GM12878 (cell line): Measurements from ENCODE around the gene GPR179. TPM values are rescaled to one million over a fixed set of nuclear protein-coding genes. Genes with fewer than 3 reads are reported as not detected.
"Not testable (repeated sequence)": the region's sequence is repeated elsewhere in the genome, so short reads cannot be mapped to it uniquely, and the experiment has no call there.

Source experiments
- ATAC-seq: fragments of 200-7000 bp; cut with Tn5 transposase; 3 replicates; pipeline ENCODE4 v1.9.1; 2020; ENCODE audit warnings: mild to moderate bottlenecking, moderate library complexity
- BruUV-seq: library from RNA; stranded (reverse); fragments of 400-500 nt; replicated peaks from 2 replicates; lab custom pipeline; 2021; lab: Mats Ljungman, UMichigan
- CTCF ChIA-PET: fragments of 300-600 bp; sonication (Branson Sonifier 250); formaldehyde crosslinking; extraction: SDS; loops from one replicate; lab custom pipeline; 2021; ENCODE audit warnings: inconsistent platforms; lab: Yijun Ruan, JAX
- POLR2A ChIA-PET: fragments of 350-600 bp; formaldehyde crosslinking; extraction: SDS; loops from one replicate; lab custom pipeline; 2021; ENCODE audit warnings: inconsistent platforms; lab: Charles Lee
- RAD21 ChIA-PET: fragments of 300-600 bp; sonication (Branson Sonifier 250); formaldehyde crosslinking; loops from one replicate; lab custom pipeline; 2023; ENCODE audit warnings: antibody characterized with exemption; ENCODE audit not compliant: unreplicated experiment; lab: Charles Lee
- SMC1A ChIA-PET: fragments of 300-600 bp; sonication (Branson Sonifier 250); formaldehyde crosslinking; loops from one replicate; lab custom pipeline; 2023; ENCODE audit not compliant: unreplicated experiment, uncharacterized antibody; lab: Charles Lee
- DNase-seq: peaks from one replicate; pipeline ENCODE4 v3.0.0-alpha.2; 2011; ENCODE audit warnings: low read depth, low spot score
- FAIRE-seq: peaks from 3 replicates; lab custom pipeline; 2011; peaks lifted over from hg19 to GRCh38; lab: Jason Lieb, UNC
- H2AFZ ChIP-seq: 2 replicates; pipeline ENCODE4 v1.6.0; 2011; ENCODE audit warnings: low read depth, low read length, control low read depth; ENCODE audit not compliant: control insufficient read depth
- H3K27ac ChIP-seq: 2 replicates; pipeline ENCODE4 v1.5.1; 2011; ENCODE audit warnings: control low read depth; ENCODE audit not compliant: control insufficient read depth, insufficient read depth
- H3K27me3 ChIP-seq, 2 experiments: replicated peaks in 1 of 2; 2 replicates each; pipeline versions ENCODE4 v1.6.0 to v1.6.1; 2011; ENCODE audit warnings: low read length in 1 of 2; ENCODE audit not compliant: control insufficient read depth in 2 of 2, insufficient read depth in 2 of 2
- H3K36me3 ChIP-seq, 2 experiments: 2 replicates each; pipeline ENCODE4 v1.5.1; 2011; ENCODE audit warnings: low read length in 1 of 2; ENCODE audit not compliant: control insufficient read depth in 2 of 2, insufficient read depth in 2 of 2
- H3K4me1 ChIP-seq: 2 replicates; pipeline ENCODE4 v1.6.1; 2011; ENCODE audit warnings: mild to moderate bottlenecking, low read length, moderate library complexity, mixed read lengths; ENCODE audit not compliant: control insufficient read depth, insufficient read depth
- H3K4me2 ChIP-seq: 2 replicates; pipeline ENCODE4 v1.6.0; 2011; ENCODE audit warnings: control low read depth; ENCODE audit not compliant: control insufficient read depth, insufficient read depth
- H3K4me3 ChIP-seq: fragments of 200-600 bp; sonication (generic); 2 replicates; pipeline ENCODE4 v1.5.1; 2016
- H3K79me2 ChIP-seq: 2 replicates; pipeline ENCODE4 v1.6.0; 2011; ENCODE audit warnings: low read length; ENCODE audit not compliant: control insufficient read depth, insufficient read depth
- H3K9ac ChIP-seq: 2 replicates; pipeline ENCODE4 v1.8.0; 2011; ENCODE audit warnings: low read length, control low read depth, mixed read lengths; ENCODE audit not compliant: control insufficient read depth, insufficient read depth
- H3K9me3 ChIP-seq: replicated peaks from 3 replicates; pipeline ENCODE4 v1.5.1; 2011; ENCODE audit warnings: mild to moderate bottlenecking, low read length; ENCODE audit not compliant: control insufficient read depth, insufficient read depth
- H4K20me1 ChIP-seq: 2 replicates; pipeline ENCODE4 v1.6.0; 2011; ENCODE audit not compliant: control insufficient read depth, insufficient read depth
- WGBS: methylation state at CpG from one replicate; pipeline ENCODE4 v1.1.6; 2016; ENCODE audit warnings: low lambda C conversion rate; ENCODE audit not compliant: insufficient replicate concordance, insufficient coverage; ENCODE audit errors: missing lambda C conversion rate; 5-methylcytosine and 5-hydroxymethylcytosine counted together
- in situ Hi-C: fragments of 300-500 bp; cut with MboI; formaldehyde crosslinking; loops from 9 replicates; pipeline ENCODE4 v1.14.3; 2018; ENCODE audit warnings: mixed read lengths
- intact Hi-C: fragments of 100-400 bp; cut with micrococcal nuclease; formaldehyde crosslinking; loops from one replicate; pipeline ENCODE4 v1.14.2; 2022; ENCODE audit not compliant: unreplicated experiment
- polyA plus RNA-seq, 11 experiments: library from polyadenylated mRNA; depleted of rRNA in 4 of 11; unstranded in 6 of 11; stranded (reverse) in 5 of 11; fragments of >200 nt; fragmentation: Nextera tagmentation in 4 of 11; fragmentation: Illumina TruSeq in 1 of 11; extraction: Ambion mirVana in 4 of 11; extraction: Trizol in 1 of 11; gene quantifications; 1 replicate in 1 of 11; 2 replicates in 10 of 11; pipeline versions ENCODE4 v1.2.1 to v1.2.3, GENCODE V29; 2011 to 2016; ENCODE audit warnings: inconsistent platforms in 2 of 11, missing spikeins in 2 of 11, low read depth in 1 of 11
- total RNA-seq, 4 experiments: library from RNA; depleted of rRNA in 3 of 4; stranded (reverse); fragments of >200 nt in 3 of 4; fragmentation: Illumina TruSeq in 1 of 4; extraction: Trizol in 1 of 4; gene quantifications; 2 replicates each; pipeline versions ENCODE4 v1.2.1 to v1.2.3, GENCODE V29; 2013 to 2021

GPR179 gene
- total and polyA plus RNA-seq, 10 of the 15 experiments (the other 5 are each of a cell fraction or from before 2014, with no cell fraction given): under 0.01 to 0.08 (median 0.01) TPM; not detected in 3

- H2AFZ ChIP-seq: 0 out of 2 replicates have a peak overlapping the region, but pooled peaks have one; percentile 28
These were observed 48.0 kb downstream of the GPR179 start for GRCh38 chr17:38295602-38296365.

DNA sequence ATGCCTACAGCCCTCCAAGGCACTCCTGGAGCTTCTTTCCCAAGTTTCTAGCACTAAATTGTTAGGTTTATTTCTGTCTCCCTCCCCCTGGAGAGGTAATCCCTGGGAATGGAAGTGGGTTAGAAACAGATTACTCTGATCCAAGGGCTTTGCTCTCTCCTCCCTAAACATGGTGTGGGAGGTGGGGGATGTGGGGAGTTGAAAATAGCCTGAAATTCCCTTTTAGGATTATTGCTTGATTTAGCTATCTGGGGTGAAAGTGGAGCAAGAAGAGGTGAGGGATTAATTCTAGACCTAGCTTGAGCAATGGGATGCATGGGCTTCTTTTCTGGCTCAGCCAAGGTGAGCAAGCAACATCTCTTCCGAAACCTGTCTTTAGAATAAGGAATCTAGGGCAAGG is 54.0 kb downstream of the GPR179 start:
- H3K9me3 ChIP-seq, ATAC-seq, H2AFZ ChIP-seq, H3K27ac ChIP-seq, intact Hi-C loops, DNase-seq, CTCF ChIA-PET, H3K4me3 ChIP-seq, H3K9ac ChIP-seq, H3K27me3 ChIP-seq, H3K79me2 ChIP-seq, H3K4me2 ChIP-seq, BruUV-seq, POLR2A ChIA-PET, SMC1A ChIA-PET, H4K20me1 ChIP-seq, H3K4me1 ChIP-seq, FAIRE-seq, in situ Hi-C loops, H3K36me3 ChIP-seq, RAD21 ChIA-PET: not testable (repeated sequence)
- WGBS: 46% methylated on average over 1 of the region's 1 CpG

More at GRCh38 chr17:38295602-38296365, 48.0 kb downstream of the GPR179 start:
- ChIA-PET POLR2A (interaction anchor here (0.9 kb wide), 1 partner anchor 13 kb away, joined by 4 read pairs; no protein-coding TSS in a partner anchor), RAD21 (interaction anchor here (0.7 kb wide), 1 partner anchor 29 kb away, joined by 3 read pairs; no protein-coding TSS in a partner anchor), CTCF (interaction anchor here (1.3 kb wide), 1 partner anchor 27 kb away, joined by 3 read pairs; no protein-coding TSS in a partner anchor)
- ATAC-seq, intact Hi-C loops, H3K79me2 ChIP-seq, FAIRE-seq, H3K4me3 ChIP-seq, H3K36me3 ChIP-seq, in situ Hi-C loops, H4K20me1 ChIP-seq, H3K9ac ChIP-seq, H3K9me3 ChIP-seq, H3K27ac ChIP-seq, DNase-seq, H3K27me3 ChIP-seq, H3K4me1 ChIP-seq, SMC1A ChIA-PET: not testable (repeated sequence)
- BruUV-seq: TSS peak; percentile 89
- 64% methylated on average over 17 of the region's 21 CpGs for WGBS
- H3K4me2 ChIP-seq: 0 out of 2 replicates have a peak overlapping the region, but pooled peaks have one; percentile 7
